CD14-positive monocyte (primary cell): ENCODE results near the gene RESP18. TPM values are rescaled to one million over a fixed set of nuclear protein-coding genes. Genes with fewer than 3 reads are reported as not detected.

ENCODE experiments used
- DNase-seq, 3 donors: peaks; one replicate each; pipeline ENCODE4 v3.0.0-alpha.2; 2011 to 2022
- H2AFZ ChIP-seq: 2 replicates; pipeline ENCODE4 v1.6.0; 2012; ENCODE audit warnings: mild to moderate bottlenecking, low read depth, low read length, inconsistent platforms; ENCODE audit not compliant: insufficient read depth, poor library complexity, severe bottlenecking
- H3K27ac ChIP-seq, 2 donors: 1 replicate in 1 of 2; 2 replicates in 1 of 2; pipeline ENCODE4 v1.5.1; 2012 to 2013; ENCODE audit warnings: low read length in 2 of 2, control low read depth in 1 of 2, inconsistent platforms in 1 of 2, low read depth in 1 of 2, mild to moderate bottlenecking in 1 of 2
- H3K27me3 ChIP-seq, 2 donors: one replicate each; pipeline versions ENCODE4 v1.6.0 to v1.6.1; 2011 to 2013; ENCODE audit warnings: low read length in 2 of 2; ENCODE audit not compliant: control insufficient read depth in 2 of 2, insufficient read depth in 2 of 2
- H3K36me3 ChIP-seq, 2 donors: replicated peaks in 1 of 2; 1 replicate in 1 of 2; 2 replicates in 1 of 2; pipeline versions ENCODE4 v1.5.1 to v1.6.1; 2012 to 2013; ENCODE audit warnings: low read length in 2 of 2, control low read depth in 1 of 2, inconsistent platforms in 1 of 2, mild to moderate bottlenecking in 1 of 2; ENCODE audit not compliant: insufficient read depth in 2 of 2, control insufficient read depth in 1 of 2
- H3K4me1 ChIP-seq, 2 donors: 1 replicate in 1 of 2; 2 replicates in 1 of 2; pipeline versions ENCODE4 v1.5.1 to v1.6.1; 2012 to 2013; ENCODE audit warnings: low read length in 2 of 2, control low read depth in 1 of 2, inconsistent platforms in 1 of 2, mild to moderate bottlenecking in 1 of 2, moderate library complexity in 1 of 2; ENCODE audit not compliant: insufficient read depth in 2 of 2, control insufficient read depth in 1 of 2
- H3K4me2 ChIP-seq: replicated peaks from 2 replicates; pipeline ENCODE3; 2012; ENCODE audit warnings: low read length, moderate library complexity, mild to moderate bottlenecking; ENCODE audit not compliant: poor library complexity, severe bottlenecking; ENCODE audit errors: extremely low read depth
- H3K4me3 ChIP-seq, 3 experiments: fragments of 200-600 bp in 1 of 3; sonication (generic) in 1 of 3; replicated peaks in 1 of 3; 1 replicate in 2 of 3; 2 replicates in 1 of 3; pipeline ENCODE4 v1.5.1; 2011 to 2013; ENCODE audit warnings: low read length in 3 of 3, mild to moderate bottlenecking in 3 of 3, control low read depth in 2 of 3, low read depth in 2 of 3, inconsistent platforms in 1 of 3, moderate library complexity in 1 of 3
- H3K79me2 ChIP-seq: 2 replicates; pipeline ENCODE4 v1.6.0; 2012; ENCODE audit warnings: mild to moderate bottlenecking, control low read depth, inconsistent platforms, low read length, moderate library complexity; ENCODE audit not compliant: insufficient read depth
- H3K9ac ChIP-seq: 2 replicates; pipeline ENCODE4 v1.6.0; 2017; ENCODE audit warnings: low read length, mild to moderate bottlenecking; ENCODE audit not compliant: insufficient read depth, poor library complexity, severe bottlenecking
- H3K9me3 ChIP-seq, 2 donors: replicated peaks in 1 of 2; 1 replicate in 1 of 2; 2 replicates in 1 of 2; pipeline versions ENCODE4 v1.5.1 to v1.6.1; 2012 to 2013; ENCODE audit warnings: low read length in 2 of 2, control low read depth in 1 of 2; ENCODE audit not compliant: control insufficient read depth in 1 of 2, insufficient read depth in 1 of 2
- H4K20me1 ChIP-seq: 2 replicates; pipeline ENCODE4 v1.6.0; 2012; ENCODE audit warnings: mild to moderate bottlenecking, low read length, control low read depth, moderate library complexity; ENCODE audit not compliant: insufficient read depth
- H3K27ac Mint-ChIP-seq, 7 donors: one replicate each; pipeline ENCODE4 v1.8.0; 2020; ENCODE audit warnings: mild to moderate bottlenecking in 7 of 7, mixed read lengths in 7 of 7, moderate library complexity in 6 of 7, inconsistent platforms in 2 of 7
- H3K27me3 Mint-ChIP-seq, 3 donors: one replicate each; pipeline ENCODE4 v1.8.0; 2021 to 2022; ENCODE audit warnings: low read depth in 3 of 3, mild to moderate bottlenecking in 3 of 3, mixed read lengths in 3 of 3, moderate library complexity in 3 of 3, inconsistent platforms in 1 of 3
- H3K36me3 Mint-ChIP-seq, 2 donors: one replicate each; pipeline ENCODE4 v1.8.0; 2020; ENCODE audit warnings: mixed read lengths in 2 of 2, inconsistent platforms in 1 of 2, mild to moderate bottlenecking in 1 of 2
- H3K4me1 Mint-ChIP-seq: one replicate; pipeline ENCODE4 v1.8.0; 2020; ENCODE audit warnings: mild to moderate bottlenecking, mixed read lengths
- H3K4me3 Mint-ChIP-seq, 2 donors: one replicate each; pipeline ENCODE4 v1.8.0; 2020; ENCODE audit warnings: mild to moderate bottlenecking in 2 of 2, mixed read lengths in 2 of 2, moderate library complexity in 1 of 2
- H3K9me3 Mint-ChIP-seq, 7 donors: one replicate each; pipeline ENCODE4 v1.8.0; 2020 to 2022; ENCODE audit warnings: mixed read lengths in 7 of 7, mild to moderate bottlenecking in 6 of 7, moderate library complexity in 6 of 7, inconsistent platforms in 2 of 7
- WGBS: methylation state at CpG from one replicate; pipeline ENCODE4 v1.1.5; 2013; ENCODE audit warnings: missing lambda C conversion rate; ENCODE audit not compliant: insufficient coverage; 5-methylcytosine and 5-hydroxymethylcytosine counted together
- intact Hi-C, 2 donors: fragments of 100-400 bp; cut with micrococcal nuclease; formaldehyde crosslinking; loops; one replicate each; pipeline versions ENCODE4 v1.15.0 to v1.15.1; 2023
- polyA plus RNA-seq, 3 donors: library from polyadenylated mRNA; depleted of rRNA in 1 of 3; unstranded in 2 of 3; stranded (reverse) in 1 of 3; fragments of 300-500 nt in 2 of 3; fragments of >200 nt in 1 of 3; fragmentation: Illumina TruSeq in 2 of 3; gene quantifications; 1 replicate in 2 of 3; 2 replicates in 1 of 3; pipeline ENCODE4 v1.2.3, GENCODE V29; 2012 to 2021
- TF ChIP-seq, protein P1 (sequence below): fragments of 200-600 bp; IDR thresholded peaks from one replicate; pipeline ENCODE4 v1.8.0; 2022; ENCODE audit warnings: antibody characterized with exemption, mild to moderate bottlenecking

Gene RESP18
- polyA plus RNA-seq, 3 donors, result not detected

DNA sequence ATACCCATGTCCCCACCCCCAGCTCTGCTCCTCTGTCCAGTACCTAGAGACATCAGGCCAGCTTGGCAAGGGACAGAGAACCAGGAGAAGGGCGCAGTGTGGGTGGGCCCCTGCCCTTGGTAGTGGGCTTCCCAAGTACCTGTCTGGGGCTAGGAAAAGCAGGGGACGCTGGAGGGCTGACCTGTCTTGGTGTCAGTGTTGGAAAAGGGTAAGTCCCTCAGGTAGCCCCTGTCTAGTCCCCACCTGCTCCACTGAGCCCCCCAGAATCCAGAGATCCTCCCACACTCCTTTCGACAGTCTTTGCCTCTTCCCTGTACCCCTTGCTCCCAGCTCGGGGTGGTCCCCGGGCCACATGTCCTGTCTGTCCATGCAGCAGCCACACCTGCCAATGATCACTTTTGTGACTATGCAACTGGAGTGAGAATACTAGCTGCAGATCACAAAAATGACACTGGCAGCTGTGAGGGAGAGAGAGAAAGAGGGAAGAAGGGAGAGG lies 38.8 kb downstream of the RESP18 start:
- no peaks in the 10 kb centered on the region for H3K9me3 ChIP-seq
- peak overlapping the region; percentile 79 to 95 for H3K4me3 Mint-ChIP-seq
- H3K4me1 ChIP-seq, result peaks cover 10 to 15% of the 10 kb centered on the region in 2 donors
- DNase-seq, result no peak
- WGBS, result 78% methylated on average over 1 of the region's 5 CpGs
- H3K4me2 ChIP-seq, result peak overlapping the region; percentile 88
- H3K36me3 ChIP-seq, result no peaks in the 10 kb centered on the region
- H4K20me1 ChIP-seq, result no peaks in the 10 kb centered on the region
- peaks cover 0 to 19% of the 10 kb centered on the region in 2 donors for H3K27me3 ChIP-seq
- H3K27me3 Mint-ChIP-seq, result peaks cover 29 to 54% (median 30%) of the 10 kb centered on the region in 3 donors
- H3K36me3 Mint-ChIP-seq, result no peaks in the 10 kb centered on the region
- H3K9ac ChIP-seq, result peak overlapping the region; percentile 70
- H3K4me1 Mint-ChIP-seq, result peaks cover 11% of the 10 kb centered on the region
- H3K79me2 ChIP-seq, result no peaks in the 10 kb centered on the region
- intact Hi-C loops, result loop anchor here (2.0 kb wide), 1 partner anchor 15 kb away; the partner anchor contains the start of gene DNAJB2 (in 2 of the 2)
- H2AFZ ChIP-seq, result peak overlapping the region; percentile 98
- peak overlapping the region in 4 of 7 donors; percentile 56 to 80 (median 72) for H3K27ac Mint-ChIP-seq
- peak overlapping the region in 1 of 3 experiments; percentile 76 for H3K4me3 ChIP-seq
- H3K27ac ChIP-seq, result no peak overlapping the region
- TF ChIP-seq, protein P1, sequence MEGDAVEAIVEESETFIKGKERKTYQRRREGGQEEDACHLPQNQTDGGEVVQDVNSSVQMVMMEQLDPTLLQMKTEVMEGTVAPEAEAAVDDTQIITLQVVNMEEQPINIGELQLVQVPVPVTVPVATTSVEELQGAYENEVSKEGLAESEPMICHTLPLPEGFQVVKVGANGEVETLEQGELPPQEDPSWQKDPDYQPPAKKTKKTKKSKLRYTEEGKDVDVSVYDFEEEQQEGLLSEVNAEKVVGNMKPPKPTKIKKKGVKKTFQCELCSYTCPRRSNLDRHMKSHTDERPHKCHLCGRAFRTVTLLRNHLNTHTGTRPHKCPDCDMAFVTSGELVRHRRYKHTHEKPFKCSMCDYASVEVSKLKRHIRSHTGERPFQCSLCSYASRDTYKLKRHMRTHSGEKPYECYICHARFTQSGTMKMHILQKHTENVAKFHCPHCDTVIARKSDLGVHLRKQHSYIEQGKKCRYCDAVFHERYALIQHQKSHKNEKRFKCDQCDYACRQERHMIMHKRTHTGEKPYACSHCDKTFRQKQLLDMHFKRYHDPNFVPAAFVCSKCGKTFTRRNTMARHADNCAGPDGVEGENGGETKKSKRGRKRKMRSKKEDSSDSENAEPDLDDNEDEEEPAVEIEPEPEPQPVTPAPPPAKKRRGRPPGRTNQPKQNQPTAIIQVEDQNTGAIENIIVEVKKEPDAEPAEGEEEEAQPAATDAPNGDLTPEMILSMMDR, result no peak
- H3K9me3 Mint-ChIP-seq, result peaks cover 0 to 7% (median 1%) of the 10 kb centered on the region in 7 donors

DNA sequence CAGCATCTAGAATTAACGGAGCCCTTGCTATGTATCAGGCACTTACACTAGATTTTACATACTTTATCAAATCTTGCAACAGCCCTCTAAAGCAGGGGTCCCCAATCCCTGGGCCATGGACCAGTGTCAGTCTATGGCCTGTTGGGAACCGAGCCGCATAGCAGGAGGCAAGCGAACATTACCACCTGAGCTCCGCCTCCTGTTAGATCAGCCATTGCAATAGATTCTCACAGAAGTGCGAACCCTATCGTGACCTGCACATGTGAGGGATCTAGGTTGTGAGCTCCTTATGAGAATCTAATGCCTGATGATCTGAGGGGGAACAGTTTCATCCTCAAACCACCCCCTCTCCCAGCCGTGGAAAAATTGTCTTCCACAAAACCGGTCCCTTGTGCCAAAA lies 39.9 kb downstream of the RESP18 start:
- no peak overlapping the region for H2AFZ ChIP-seq
- DNase-seq, result no peak
- peaks cover 0 to 17% of the 10 kb centered on the region in 2 donors for H3K27me3 ChIP-seq
- H3K4me2 ChIP-seq, result no peak overlapping the region
- no peaks in the 10 kb centered on the region for H3K36me3 Mint-ChIP-seq
- H3K27ac ChIP-seq, result no peak overlapping the region
- H3K27ac Mint-ChIP-seq, result no peak overlapping the region
- TF ChIP-seq, protein P1, result no peak
- H3K4me3 ChIP-seq, result no peak overlapping the region
- no peaks in the 10 kb centered on the region for H3K36me3 ChIP-seq
- H3K9me3 Mint-ChIP-seq, result peaks cover 0 to 7% (median 1%) of the 10 kb centered on the region in 7 donors
- peaks cover 11% of the 10 kb centered on the region for H3K4me1 Mint-ChIP-seq
- peaks cover 28 to 49% (median 29%) of the 10 kb centered on the region in 3 donors for H3K27me3 Mint-ChIP-seq
- H3K9me3 ChIP-seq, result no peaks in the 10 kb centered on the region
- intact Hi-C loops, result no loop called here
- H3K79me2 ChIP-seq, result no peaks in the 10 kb centered on the region
- peaks cover 10 to 15% of the 10 kb centered on the region in 2 donors for H3K4me1 ChIP-seq
- H3K4me3 Mint-ChIP-seq, result no peak overlapping the region
- H4K20me1 ChIP-seq, result no peaks in the 10 kb centered on the region
- no peak overlapping the region for H3K9ac ChIP-seq
- no CpG with 5 or more reads among the region's 9 CpGs for WGBS
